ENCODE measurements around the gene GOLGA2.

- TF ChIP-seq CTCF (conservative IDR thresholded peaks at IDR 0.05; ENCODE audit: low read length), result no peak
- TF ChIP-seq EZH2phosphoT487 (IDR thresholded peaks at IDR 0.05; ENCODE audit: borderline replicate concordance), result no peak
These were observed 47.5 kb upstream of the GOLGA2 start for GRCh38 chr9:128323212-128323730.
